GM18519 (cell line): ENCODE results near the gene PPARGC1A.

Experiments
- ATAC-seq: cut with Tn5 transposase; IDR thresholded peaks from one replicate; pipeline ENCODE4 v1.9.1; 2021; ENCODE audit warnings: mild to moderate bottlenecking, moderate library complexity; ENCODE audit not compliant: unreplicated experiment, low FRiP score

Gene PPARGC1A

GRCh38 chr4:23853986-23854660 is 35.7 kb downstream of the PPARGC1A start:
- no peak for ATAC-seq

DNA sequence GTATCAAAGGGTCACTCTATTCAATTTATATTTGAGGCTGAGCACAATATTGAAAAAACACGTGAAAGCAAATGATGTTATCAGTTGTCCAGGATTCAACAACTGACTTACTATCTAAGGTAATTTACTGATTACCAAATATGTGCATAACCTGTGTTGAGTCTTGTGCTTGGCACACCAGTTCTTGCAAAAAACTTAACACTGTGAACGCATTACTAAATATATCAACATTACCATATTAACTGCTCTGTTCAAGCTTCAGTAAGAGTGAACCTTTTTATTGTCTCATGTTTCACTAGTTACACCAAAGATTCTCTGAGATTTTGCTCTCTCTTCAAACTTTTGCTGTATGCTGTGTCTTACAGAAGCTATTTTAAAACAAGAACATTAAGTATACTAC is 38.4 kb downstream of the PPARGC1A start:
- ATAC-seq = no peak

GRCh38 chr4:23847158-23847557 is 42.7 kb downstream of the PPARGC1A start:
- ATAC-seq = no peak

- ATAC-seq = no peak
These were observed 44.9 kb downstream of the PPARGC1A start for GRCh38 chr4:23844961-23845360.

GRCh38 chr4:23839279-23839678 is 50.6 kb downstream of the PPARGC1A start:
- ATAC-seq = no peak

GRCh38 chr4:23838607-23839006 is 51.2 kb downstream of the PPARGC1A start:
- ATAC-seq = no peak

- no peak for ATAC-seq
These were observed 51.7 kb downstream of the PPARGC1A start for GRCh38 chr4:23838131-23838530.

DNA sequence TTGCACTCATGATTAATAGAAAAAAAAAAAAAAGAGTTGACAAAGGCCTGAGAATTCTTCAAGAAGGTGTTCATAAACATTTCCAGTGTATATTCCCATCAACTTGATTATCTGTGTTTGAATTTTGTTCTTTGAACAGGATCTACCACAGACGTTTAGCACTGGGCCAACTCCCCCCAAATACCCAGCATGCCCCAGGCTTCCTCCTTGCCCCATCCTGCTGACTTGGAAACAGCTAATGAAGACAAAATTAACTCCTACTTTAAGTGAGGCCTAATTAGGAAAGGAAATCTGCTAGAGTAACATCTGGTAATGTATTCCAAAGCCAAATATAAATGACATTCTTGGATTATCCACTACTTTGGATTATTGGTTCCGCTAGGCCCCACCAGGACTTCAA is 52.5 kb downstream of the PPARGC1A start:
- no peak for ATAC-seq

DNA sequence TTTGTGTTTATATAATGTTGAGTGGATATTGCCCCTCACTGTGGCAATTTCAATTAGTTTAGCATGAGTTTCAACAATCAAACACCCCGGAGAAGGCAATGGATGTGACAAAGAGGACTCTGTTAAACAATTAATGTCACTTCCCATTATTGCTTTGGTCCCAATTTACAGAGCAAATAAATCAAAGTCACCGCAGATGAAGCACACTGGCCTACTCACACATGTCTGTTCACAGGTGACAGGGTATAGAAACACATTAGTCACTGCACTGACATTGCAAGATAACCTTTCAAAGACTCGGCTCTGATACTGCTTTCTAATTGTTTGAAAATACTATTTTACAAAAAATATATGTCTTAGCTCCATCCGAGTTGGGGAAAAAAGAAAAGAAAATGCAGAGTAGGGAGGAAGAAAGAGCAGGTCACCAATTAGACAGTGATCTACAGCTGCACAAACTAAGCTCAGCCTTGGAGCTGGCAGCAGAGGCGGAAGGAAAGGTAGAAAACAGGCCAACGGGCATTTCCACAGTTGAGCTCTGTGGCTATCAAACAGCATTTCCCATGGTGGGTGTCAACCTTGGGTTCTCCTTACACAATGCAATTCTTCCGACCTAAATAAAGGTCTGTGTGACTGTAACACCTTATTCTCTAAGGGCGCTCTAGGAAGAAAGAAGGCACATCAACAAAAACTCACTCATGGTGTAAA is 53.9 kb downstream of the PPARGC1A start:
- no peak for ATAC-seq

DNA sequence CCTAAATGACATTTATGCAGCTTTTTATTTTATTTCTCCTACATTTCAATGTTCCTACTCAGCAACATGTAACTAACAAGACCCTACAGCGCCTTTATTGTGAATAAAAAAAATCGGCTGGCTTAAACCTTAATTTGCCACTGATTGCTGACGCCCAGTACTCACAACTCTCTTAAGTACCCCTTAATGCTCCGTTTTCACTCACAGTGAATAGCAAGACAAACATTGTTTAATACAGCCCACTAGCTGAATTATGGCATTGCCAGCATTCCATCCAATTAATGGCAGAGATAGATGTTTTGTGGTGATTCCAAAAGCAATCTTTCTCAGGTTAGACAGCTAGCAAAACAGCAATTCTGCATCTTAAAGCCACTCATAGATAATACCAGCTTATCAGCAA is 61.1 kb downstream of the PPARGC1A start:
- no peak for ATAC-seq

- no peak for ATAC-seq
These were observed 61.7 kb downstream of the PPARGC1A start for GRCh38 chr4:23828020-23828715.

GRCh38 chr4:23822181-23822580 is 67.7 kb downstream of the PPARGC1A start:
- no peak for ATAC-seq

- ATAC-seq = no peak
These were observed 70.8 kb downstream of the PPARGC1A start for GRCh38 chr4:23819041-23819511.

DNA sequence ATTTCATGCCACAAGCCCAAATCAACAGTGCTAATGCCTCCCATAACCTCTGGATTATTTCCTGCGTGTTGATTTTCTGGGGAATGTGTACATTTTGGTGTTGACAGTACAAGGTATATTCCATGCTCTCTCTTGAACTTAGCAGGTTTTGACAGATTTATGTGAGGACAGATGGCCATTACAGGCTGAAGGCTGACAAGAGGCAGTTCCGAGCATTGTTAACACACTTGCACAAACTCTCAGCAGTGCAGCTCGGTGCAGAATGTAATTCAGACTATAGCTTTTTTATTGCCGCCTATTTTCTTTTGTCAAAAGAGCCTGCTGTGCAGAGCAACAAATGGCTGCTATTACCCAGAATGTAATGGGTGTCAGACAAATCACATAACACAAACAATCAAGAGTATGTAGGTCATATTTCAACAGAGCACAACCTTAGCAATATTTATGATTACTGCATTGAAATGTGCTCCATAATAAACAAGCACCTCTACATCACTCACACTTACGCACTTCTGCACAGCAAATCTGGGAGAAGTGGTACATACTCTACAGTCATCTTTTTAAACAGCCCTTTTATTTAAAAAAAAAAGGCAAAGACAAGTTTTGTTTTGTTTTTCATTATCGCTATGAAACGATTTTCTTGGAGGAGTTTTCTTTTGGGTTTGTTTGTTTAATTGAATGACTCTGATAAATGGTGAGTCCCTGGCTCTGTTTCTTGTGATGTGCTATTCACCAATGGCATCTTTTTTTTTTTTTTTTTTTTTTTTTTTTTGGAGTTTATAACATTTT is 71.6 kb downstream of the PPARGC1A start:
- no peak for ATAC-seq

- ATAC-seq = no peak
These were observed 74.7 kb downstream of the PPARGC1A start for GRCh38 chr4:23814996-23815660.

GRCh38 chr4:23814587-23814986 is 75.3 kb downstream of the PPARGC1A start:
- ATAC-seq = no peak

- no peak for ATAC-seq
These were observed 78.7 kb downstream of the PPARGC1A start for GRCh38 chr4:23811161-23811560.

DNA sequence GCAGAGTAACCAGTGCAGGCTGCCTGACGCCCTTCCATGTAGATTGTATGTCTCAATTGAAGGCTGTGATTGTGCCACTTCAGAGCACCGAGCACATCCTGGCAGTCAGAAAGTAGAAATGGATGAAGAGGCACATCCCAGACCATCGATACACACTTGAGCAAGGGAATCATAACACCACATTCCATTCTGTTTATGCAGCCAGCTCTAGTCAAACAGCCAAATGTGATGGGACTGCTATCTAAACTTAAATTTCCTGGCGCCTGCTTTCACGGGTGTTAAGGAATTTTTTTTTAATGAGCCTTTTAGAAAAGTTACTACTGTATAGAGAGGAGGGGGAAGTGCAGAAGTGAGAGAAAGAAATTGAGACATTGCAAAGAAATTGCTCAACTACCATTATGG is 84.4 kb downstream of the PPARGC1A start:
- ATAC-seq = no peak

DNA sequence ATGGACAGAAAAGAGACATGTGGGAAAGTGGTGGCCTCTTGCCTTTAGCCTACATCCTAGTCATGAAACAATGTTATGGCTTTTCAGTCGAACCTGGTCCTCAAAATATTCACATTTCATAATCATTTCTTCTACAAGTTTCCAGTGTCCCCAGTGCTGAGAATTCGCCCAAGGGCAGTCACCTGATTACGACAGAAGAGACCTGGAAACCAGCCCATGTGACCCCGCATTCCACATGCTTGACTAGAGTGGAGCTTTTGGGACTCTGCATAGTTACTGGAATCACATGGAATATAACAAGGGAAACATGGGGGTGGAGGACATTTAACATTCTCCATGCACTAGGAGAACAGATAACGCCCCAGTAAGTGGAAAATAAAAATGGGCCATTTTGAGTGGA is 100.1 kb downstream of the PPARGC1A start:
- ATAC-seq = no peak

- ATAC-seq = no peak
These were observed 101.4 kb downstream of the PPARGC1A start for GRCh38 chr4:23788460-23788859.
